KBM-7 (cell line): ENCODE measurements around the gene PRELID3B.
"Not testable (repeated sequence)": the region's sequence is repeated elsewhere in the genome, so short reads cannot be mapped to it uniquely, and the experiment has no call there.

ENCODE experiments used
- DNase-seq: peaks from one replicate; pipeline ENCODE4 v3.0.0-alpha.2; 2015
- in situ Hi-C: fragments of 300-500 bp; cut with MboI; formaldehyde crosslinking; loops from 2 replicates; pipeline ENCODE4 v1.14.3; 2020; ENCODE audit warnings: low sequenced_read_pairs, low pct_unique_long_range_greater_than_20kb, mixed read lengths

PRELID3B gene

GRCh38 chr20:59013959-59014608, 28.5 kb downstream of the PRELID3B start:
- DNase-seq, result no peak
- in situ Hi-C loops, result no loop called here

- in situ Hi-C loops, result no loop called here
- DNase-seq, result no peak
Measured at GRCh38 chr20:59013031-59013951, 29.3 kb downstream of the PRELID3B start.

GRCh38 chr20:59011874-59012157, 30.8 kb downstream of the PRELID3B start:
- DNase-seq, in situ Hi-C loops: not testable (repeated sequence)

GRCh38 chr20:59010995-59011873, 31.4 kb downstream of the PRELID3B start:
- peak; percentile 90 for DNase-seq
- in situ Hi-C loops, result no loop called here

- no peak for DNase-seq
- in situ Hi-C loops, result no loop called here
Measured at GRCh38 chr20:59010321-59010994, 32.1 kb downstream of the PRELID3B start.

- no peak for DNase-seq
- in situ Hi-C loops, result no loop called here
Measured at GRCh38 chr20:59008715-59009336, 33.8 kb downstream of the PRELID3B start.

- DNase-seq, result peak; percentile 94
- in situ Hi-C loops, result no loop called here
Measured at GRCh38 chr20:59007665-59008511, 34.7 kb downstream of the PRELID3B start.

GRCh38 chr20:59006864-59007664, 35.5 kb downstream of the PRELID3B start, which contains the start of gene CTSZ:
CTSZ (minus strand) TSS chr20:59007254; CDS start chr20:59007128, 126 bp downstream.
- peak; percentile 40 for DNase-seq
- in situ Hi-C loops, result no loop called here

- no peak for DNase-seq
- in situ Hi-C loops, result no loop called here
Measured at GRCh38 chr20:59006167-59006863, 36.3 kb downstream of the PRELID3B start.

- no peak for DNase-seq
- in situ Hi-C loops, result no loop called here
Measured at GRCh38 chr20:59005523-59006166, 36.9 kb downstream of the PRELID3B start.

GRCh38 chr20:59004763-59005522, 37.6 kb downstream of the PRELID3B start:
- DNase-seq, result peak; percentile 80
- in situ Hi-C loops, result no loop called here

GRCh38 chr20:59004493-59004762, 38.2 kb downstream of the PRELID3B start:
- DNase-seq, result no peak
- in situ Hi-C loops, result no loop called here

- DNase-seq, result no peak
- in situ Hi-C loops, result no loop called here
Measured at GRCh38 chr20:59003836-59004492, 38.6 kb downstream of the PRELID3B start.

- in situ Hi-C loops, result no loop called here
Measured at GRCh38 chr20:59002874-59003399, 39.6 kb downstream of the PRELID3B start.

GRCh38 chr20:59002388-59002787, 40.2 kb downstream of the PRELID3B start:
- in situ Hi-C loops, result no loop called here
- DNase-seq, result no peak

More at GRCh38 chr20:59002874-59003399, 39.6 kb downstream of the PRELID3B start:
- no peak for DNase-seq
